SU-DHL-6 (cell line): Measurements from ENCODE around the gene KIR3DL3.

Experiments
- CTCF ChIP-seq: fragments of 200-600 bp; sonication (generic); IDR thresholded peaks from one replicate; pipeline ENCODE4 v1.5.1; 2017; ENCODE audit warnings: antibody characterized with exemption, mild to moderate bottlenecking, low read length, moderate library complexity; ENCODE audit not compliant: insufficient read depth, poor library complexity, severe bottlenecking
- EZH2phosphoT487 ChIP-seq: fragments of 200-600 bp; sonication (generic), shearing (Covaris generic); conservative IDR thresholded peaks from 2 replicates; pipeline ENCODE4 v1.6.1; 2018; ENCODE audit warnings: mild to moderate bottlenecking, antibody characterized with exemption, low read length, moderate library complexity, mixed read lengths

DNA sequence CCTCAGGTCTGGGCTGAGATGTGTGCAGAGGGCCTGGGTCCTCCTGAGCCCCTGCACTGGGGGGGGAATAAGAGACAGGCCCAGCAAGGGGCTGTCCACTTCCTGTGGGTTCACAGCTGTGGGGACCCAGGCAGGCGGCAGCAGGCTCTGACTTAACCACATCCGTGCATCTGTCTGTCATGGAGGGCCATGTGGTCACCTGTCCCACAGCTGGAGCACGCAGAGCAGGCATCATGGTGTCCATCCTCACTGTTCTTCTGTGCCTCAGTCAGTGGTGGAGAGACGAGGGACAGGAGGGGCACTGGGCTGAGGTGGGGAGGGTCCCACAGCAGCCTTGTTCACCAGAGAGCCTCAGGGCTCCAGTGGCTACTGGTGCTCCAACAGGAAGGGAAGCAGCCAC, 16.3 kb upstream of the KIR3DL3 start:
- no peak for TF ChIP-seq CTCF
- TF ChIP-seq EZH2phosphoT487 = no peak
